CD4-positive, alpha-beta T cell treated with Interleukin-10 for 1 hour (primary cell): ENCODE data around the gene ZNF202.
"Not testable (repeated sequence)": the region's sequence is repeated elsewhere in the genome, so short reads cannot be mapped to it uniquely, and the experiment has no call there.

Experiments used
- DNase-seq: peaks from one replicate; pipeline ENCODE4 v3.0.0-alpha.2; 2020

The ZNF202 gene

GRCh38 chr11:123738374-123738773 is 3.1 kb downstream of the ZNF202 start:
- DNase-seq = no peak

- DNase-seq = no peak
These were observed 4.7 kb downstream of the ZNF202 start for GRCh38 chr11:123736769-123737168.

GRCh38 chr11:123729602-123730001 is 11.9 kb downstream of the ZNF202 start:
- DNase-seq = no peak

GRCh38 chr11:123725995-123726655 is 15.3 kb downstream of the ZNF202 start:
- no peak for DNase-seq

- no peak for DNase-seq
These were observed 22.0 kb downstream of the ZNF202 start for GRCh38 chr11:123719452-123719851.

- no peak for DNase-seq
These were observed 23.0 kb downstream of the ZNF202 start for GRCh38 chr11:123718469-123718868.

GRCh38 chr11:123718063-123718462 is 23.4 kb downstream of the ZNF202 start:
- DNase-seq = no peak

- DNase-seq = not testable (repeated sequence)
These were observed 28.8 kb downstream of the ZNF202 start for GRCh38 chr11:123712627-123713026.

GRCh38 chr11:123707606-123708205 is 33.8 kb downstream of the ZNF202 start:
- peak; percentile 44 for DNase-seq

- DNase-seq = no peak
These were observed 34.3 kb downstream of the ZNF202 start for GRCh38 chr11:123707206-123707605.

- no peak for DNase-seq
These were observed 37.1 kb downstream of the ZNF202 start for GRCh38 chr11:123704341-123704740.

- no peak for DNase-seq
These were observed 38.8 kb downstream of the ZNF202 start for GRCh38 chr11:123702696-123703095.

GRCh38 chr11:123702139-123702538 is 39.3 kb downstream of the ZNF202 start:
- DNase-seq = no peak

GRCh38 chr11:123700772-123701171 is 40.7 kb downstream of the ZNF202 start:
- DNase-seq = no peak

GRCh38 chr11:123698546-123699127 is 42.8 kb downstream of the ZNF202 start:
- no peak for DNase-seq

- DNase-seq = no peak
These were observed 45.3 kb downstream of the ZNF202 start for GRCh38 chr11:123696183-123696582.

- no peak for DNase-seq
These were observed 46.2 kb downstream of the ZNF202 start for GRCh38 chr11:123695231-123695630.

GRCh38 chr11:123694551-123694950 is 46.9 kb downstream of the ZNF202 start:
- DNase-seq = no peak

GRCh38 chr11:123692961-123693360 is 48.5 kb downstream of the ZNF202 start:
- DNase-seq = no peak

- DNase-seq = no peak
These were observed 51.0 kb downstream of the ZNF202 start for GRCh38 chr11:123690485-123690884.

GRCh38 chr11:123684601-123685000 is 56.9 kb downstream of the ZNF202 start:
- no peak for DNase-seq

GRCh38 chr11:123683428-123684170 is 57.9 kb downstream of the ZNF202 start:
- no peak for DNase-seq

GRCh38 chr11:123682696-123683410 is 58.6 kb downstream of the ZNF202 start:
- no peak for DNase-seq
